CMK (cell line): ENCODE measurements around the gene MACROD2.

Experiments
- DNase-seq: peaks from one replicate; pipeline ENCODE4 v3.0.0-alpha.2; 2010; ENCODE audit warnings: low read depth

MACROD2 gene

DNA sequence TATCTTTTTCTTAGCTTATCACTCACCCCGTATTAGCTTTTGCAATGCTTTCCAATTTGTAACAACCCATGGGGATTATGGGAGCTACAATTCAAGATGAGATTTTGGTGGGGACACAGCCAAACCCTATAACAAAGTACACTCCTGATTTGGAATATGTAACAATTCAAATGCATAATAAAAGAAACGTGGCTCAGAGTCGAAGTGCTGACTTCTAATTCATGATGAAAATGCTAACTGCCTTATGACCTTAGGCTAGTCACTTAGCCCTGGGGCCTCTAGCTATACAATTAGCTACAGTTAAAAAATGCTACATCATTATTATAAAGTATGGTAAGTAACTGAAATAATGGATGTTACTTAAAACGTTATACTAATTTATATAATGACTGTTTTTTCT, 1297.1 kb downstream of the MACROD2 start:
- DNase-seq, result no peak

DNA sequence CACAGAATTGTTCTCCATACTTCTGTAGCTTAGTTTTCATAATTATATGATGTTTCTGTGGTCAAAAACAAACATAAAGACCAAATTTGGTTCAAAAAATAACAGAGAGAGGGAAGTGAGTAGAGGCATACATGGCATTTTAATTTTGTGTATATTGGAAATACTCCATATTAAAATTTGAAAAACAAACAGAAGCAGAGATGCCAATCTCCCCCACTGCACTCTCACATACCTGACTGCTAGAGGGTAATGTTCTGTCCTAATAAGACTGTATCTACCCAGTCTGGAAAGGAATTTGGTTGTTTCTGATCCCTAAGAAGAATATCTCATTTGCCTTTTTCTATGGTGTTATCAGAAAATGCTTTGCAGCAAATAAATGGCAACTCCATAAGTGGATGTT, 1301.1 kb downstream of the MACROD2 start:
- no peak for DNase-seq

DNA sequence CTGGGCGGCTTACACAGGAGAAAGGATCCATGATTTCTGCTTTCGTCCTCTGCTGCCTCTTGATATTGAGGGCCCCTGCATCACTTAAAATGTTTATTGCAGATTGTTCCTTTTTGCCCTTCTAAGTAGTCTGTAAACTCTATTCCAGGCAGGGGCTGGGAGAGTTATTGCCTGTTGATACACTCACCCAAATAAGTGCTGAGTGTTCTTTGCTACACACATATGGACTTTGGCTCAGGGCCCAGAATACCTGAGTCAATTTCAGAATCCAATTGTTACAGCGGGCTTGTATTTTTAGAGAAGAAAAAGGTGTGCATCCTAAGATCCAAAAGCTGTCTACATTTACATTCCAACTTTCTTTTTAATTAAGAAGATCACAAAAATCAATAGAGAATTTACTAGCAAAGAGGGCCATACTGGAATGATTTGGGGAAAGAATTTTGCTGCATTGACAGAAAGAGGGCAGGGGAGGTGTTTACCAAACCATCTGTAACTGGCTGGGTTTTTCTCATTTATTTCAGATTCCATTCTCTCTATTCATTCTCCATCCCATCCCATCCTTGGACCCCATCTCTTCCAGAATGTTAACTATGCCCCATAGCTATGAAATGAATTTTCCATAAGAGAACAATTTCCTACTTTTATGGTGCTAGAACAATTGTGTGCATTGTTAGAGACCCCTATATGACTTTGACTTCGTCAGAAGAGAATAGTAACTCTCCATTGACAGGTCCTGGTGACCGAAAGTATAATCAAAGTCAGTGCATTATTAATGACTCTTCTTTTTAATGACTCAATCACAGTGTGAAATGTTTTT, 1302.0 kb downstream of the MACROD2 start:
- no peak for DNase-seq

DNA sequence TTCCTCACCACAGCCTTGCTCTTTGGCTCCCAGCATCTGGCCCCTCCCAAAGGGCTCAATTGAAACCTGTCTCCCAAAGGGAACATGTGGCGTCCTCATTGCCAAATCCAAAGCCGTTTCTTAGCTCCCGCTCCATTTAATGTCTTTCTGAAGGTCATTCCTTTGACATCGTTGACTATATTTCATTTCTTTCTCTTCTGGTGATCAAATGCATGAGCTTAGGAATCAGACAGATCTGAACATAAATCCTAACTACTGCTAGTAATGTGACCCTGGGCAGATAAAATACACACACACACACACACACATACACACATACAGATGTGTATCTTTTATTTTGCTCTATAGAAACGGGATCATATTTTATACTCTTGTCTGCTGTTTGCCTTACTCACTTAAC, 1306.8 kb downstream of the MACROD2 start:
- no peak for DNase-seq

DNA sequence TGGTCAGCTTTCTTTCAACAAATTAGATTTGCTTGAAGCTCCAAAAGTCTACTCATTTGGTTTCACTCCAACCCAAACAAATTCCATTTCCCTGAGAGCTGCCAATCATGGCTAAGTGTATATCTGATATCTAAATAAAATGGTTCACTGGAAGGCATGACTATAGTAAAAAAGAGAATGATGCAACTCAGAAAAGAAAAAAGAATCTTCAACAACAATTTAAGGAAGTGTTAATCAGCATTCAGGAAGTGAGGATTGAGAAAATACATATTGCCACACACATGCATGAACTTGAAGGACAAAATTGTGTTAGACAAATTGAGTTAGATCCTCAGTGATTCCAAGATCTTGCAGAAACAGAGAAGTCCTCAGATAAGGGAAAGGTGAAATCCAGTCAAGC, 1315.0 kb downstream of the MACROD2 start:
- no peak for DNase-seq

DNA sequence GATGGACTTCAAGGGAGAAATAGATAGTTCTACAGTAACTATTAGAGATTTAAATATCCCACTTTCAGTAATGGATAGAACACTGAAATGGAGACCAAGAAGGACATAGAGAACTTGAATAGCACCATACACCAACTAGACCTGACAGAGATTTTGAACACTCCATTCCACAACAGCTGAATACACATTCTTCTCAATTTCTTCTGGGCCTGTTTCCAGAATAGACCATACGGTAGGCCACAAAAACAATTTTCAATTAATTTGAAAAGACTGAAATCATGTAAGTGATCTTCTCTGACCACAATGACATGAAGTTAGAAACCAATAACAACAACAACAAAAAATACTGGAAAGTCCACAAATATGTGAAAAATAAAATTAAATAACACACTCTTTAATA, 1321.2 kb downstream of the MACROD2 start:
- no peak for DNase-seq

DNA sequence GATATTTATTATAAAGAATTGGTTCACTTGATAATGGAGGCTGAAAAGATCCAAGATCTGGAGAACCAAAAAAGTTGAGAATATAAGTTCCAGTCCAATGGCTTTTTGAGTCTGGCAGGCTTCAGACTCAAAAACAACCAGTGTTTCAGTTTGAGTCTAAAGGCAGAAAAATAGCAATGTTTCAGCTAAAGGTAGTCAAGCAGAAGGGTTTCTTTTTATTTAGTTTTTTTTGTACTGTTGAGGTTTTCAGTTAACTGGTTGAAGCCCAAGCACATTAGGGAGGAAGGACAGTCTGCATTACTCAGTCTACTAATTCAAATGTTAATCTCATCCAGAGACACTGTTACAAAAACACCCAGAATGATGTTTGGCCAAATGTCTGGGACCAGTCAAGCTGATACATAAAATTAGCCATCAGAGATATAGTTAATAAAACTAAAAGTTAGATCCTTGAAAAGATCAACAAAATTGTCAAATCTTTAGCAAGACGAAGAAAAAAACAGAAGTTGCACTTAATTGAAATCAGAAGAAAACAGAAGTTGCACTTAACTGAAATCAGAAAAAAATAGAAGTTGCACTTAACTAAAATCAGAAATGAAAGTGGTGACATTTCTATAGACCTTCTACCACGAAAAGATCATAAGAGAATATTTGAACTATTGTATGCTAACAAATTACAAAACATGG, 1322.4 kb downstream of the MACROD2 start:
- DNase-seq, result no peak

DNA sequence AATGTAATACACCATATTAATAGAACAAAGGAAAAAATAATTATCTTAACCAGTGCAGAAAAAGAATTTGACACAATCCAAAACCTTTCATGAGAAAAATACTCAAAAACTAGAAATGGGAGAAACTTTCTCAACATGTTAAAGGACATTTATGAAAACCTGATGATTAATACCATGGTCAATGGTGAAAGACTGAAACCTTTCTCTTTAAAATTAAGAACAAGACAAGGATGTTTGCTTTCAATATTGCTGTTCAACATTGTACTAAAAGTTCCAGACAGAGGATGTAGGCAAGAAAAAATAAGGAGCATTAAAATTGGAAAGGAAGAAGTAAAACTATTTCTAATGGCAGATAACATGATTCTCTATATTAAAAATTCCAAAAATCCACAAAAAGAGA, 1323.4 kb downstream of the MACROD2 start:
- DNase-seq, result no peak

DNA sequence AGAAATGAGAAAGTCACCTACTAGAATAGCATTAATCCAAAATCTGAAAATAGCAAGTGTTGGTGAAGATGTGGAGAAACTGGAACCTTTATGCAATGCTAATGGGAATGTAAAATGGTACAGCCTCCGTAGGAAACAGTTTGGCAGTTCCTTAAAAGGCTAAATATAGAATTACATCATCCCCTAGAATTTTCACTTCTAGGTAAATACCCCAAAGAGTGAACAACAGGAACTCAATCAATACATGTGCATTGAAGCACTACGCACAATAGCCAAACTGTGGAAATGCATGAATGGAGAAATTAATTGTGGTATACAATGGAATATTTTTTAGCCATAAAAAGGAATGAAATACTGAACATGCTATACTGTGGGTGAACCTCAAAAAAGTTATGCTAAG, 1324.1 kb downstream of the MACROD2 start:
- DNase-seq, result no peak

DNA sequence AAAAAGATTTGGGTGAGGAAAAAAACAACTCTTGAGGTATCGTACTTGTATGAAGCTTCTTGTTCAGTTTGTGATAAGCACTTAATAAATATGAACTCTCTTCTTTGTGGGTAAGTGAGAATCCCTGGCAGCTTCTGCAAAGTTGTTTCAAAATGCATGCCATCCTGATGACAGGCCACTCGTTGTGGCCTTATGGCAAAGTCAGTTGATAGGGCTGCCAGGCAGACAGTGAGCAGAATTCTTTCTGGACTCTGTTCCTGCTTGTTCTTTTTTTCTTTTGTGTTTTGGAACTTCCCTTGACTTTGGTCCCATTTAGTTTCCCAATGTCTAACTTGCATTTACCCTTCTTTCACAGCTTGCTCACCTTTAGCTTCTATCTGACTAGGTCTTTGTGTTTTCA, 1325.6 kb downstream of the MACROD2 start:
- DNase-seq, result no peak

DNA sequence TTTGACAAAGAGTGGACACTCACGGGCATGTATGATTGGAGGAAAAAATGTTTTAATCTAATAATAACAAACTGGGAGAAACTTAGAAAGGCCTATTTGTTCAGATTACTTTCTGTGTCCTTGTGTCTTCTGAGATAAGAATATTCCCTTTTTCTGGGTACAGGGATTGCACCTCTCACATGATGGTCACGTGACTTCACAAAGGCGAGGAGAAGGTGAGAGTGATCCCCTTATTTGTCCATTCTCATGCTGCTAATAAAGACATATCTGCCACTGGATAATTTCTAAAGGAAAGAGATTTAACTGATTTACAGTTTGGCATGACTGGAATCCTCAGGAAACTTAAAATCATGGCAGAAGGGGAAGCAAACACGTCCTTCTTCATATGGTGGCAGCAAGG, 1331.8 kb downstream of the MACROD2 start:
- DNase-seq, result no peak

DNA sequence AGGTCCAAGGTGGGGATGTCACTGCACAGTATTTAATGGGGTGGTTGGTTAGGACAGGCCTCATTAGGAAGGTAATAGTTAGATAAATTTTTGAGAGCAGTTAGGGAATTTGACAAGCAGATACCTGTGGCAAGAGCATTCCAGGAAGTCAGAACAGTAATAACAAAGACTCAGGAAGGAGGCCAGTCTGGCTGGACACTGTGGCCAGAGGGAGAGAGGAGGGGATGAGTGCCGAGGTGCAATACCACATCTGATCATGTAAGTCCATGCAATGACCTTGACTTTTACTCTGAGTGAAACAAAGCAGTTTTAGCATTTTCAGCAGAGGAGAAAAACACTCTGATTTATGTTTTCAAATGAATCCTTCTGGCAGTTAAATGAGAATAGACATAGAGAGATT, 1332.8 kb downstream of the MACROD2 start:
- DNase-seq, result no peak

DNA sequence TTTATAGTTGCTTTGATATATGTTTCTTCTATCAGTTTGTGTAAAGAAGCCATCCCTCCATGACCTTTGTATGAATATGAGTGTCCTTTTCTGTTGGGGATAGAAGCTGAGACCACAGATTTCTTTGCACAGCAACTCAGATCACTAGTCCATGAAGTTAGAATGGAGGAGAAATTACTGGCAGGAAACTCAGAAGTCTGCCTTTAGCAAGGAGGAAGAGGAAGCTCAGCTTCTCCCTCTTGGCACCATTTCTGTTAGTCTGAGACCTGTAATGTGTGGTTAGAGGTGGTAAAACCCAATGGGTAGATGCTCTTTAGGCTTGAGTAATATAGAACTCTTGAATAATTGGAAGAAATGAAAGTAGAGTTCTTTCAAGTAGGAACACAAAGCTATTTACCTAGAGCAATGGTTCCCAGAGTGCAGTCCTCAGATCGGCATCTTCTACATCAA, 1337.4 kb downstream of the MACROD2 start:
- no peak for DNase-seq

DNA sequence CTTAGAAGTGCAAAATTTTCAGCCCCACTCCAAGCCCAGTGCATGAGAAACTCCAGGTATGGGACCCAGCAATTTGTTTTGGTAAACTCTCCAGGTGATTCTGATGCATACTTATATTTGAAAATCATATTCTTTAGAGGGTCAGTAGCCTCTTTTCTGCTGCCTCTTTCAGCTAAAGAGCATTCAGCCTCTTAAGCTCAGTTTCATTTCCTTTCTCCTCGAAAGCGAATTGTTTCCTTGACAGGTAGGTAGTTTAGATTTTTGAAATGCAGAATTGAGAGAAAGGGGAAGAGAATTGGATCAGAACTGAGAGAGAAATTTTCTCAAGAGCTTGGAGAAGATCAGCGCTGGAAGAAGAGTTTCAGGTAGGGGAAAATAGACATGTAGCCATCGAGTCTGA, 1337.9 kb downstream of the MACROD2 start:
- no peak for DNase-seq

DNA sequence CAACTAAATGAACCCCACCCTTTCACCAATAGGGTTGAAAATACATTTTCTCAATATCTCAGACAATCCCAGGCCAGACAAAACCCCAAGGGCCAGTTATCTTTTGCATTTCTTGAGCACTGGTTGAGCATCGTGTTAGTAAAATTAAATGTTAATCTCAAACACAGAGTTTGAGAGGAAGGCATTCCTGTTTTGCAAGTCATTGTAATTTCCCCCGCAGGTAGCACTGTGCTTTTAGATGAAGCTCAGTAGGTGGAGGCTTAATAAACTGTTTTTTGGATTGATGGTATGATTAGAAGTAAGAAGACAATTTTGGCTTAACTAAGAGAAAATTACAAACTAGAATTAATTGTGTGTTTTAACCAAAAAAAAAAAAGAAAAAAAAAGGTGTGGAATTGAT, 1340.7 kb downstream of the MACROD2 start:
- no peak for DNase-seq

DNA sequence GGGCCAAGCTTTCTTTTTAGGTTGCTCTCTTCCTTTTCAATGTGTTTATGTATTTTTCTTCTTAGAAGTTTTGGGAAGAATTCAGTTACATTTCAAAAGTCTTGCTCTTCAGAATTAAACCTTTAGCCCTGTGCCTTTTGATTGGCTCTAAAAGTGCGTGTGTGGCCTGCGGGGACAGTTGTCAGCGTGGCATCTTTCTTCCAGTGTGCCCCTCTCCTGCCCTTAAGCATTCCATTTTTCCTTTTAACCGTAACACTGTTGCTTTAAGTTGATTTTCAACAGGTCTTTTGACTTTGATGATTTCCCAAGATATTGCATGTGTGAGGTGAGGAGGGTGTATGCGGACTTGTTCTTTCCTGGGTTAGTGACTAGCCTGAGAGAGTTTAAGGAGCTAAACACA, 1341.2 kb downstream of the MACROD2 start:
- DNase-seq, result no peak

DNA sequence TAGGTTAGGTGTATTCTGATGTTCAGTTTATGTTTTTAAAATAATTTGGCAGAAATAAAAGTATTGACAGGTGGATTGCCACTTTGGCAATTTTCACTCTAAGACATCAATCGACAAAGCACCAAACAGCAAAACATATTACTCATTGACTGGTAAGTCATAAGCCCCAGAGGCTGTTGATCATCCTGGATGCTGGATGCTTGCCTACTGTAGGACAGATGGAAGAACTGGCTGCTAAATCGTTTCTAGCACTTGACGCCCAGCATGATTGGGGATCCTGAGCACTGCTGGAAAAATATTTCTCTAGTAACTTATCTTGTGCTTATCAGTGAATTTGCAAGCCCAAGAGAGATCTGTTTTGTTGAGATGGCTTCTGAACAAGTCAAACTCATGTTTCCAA, 1343.9 kb downstream of the MACROD2 start:
- no peak for DNase-seq

DNA sequence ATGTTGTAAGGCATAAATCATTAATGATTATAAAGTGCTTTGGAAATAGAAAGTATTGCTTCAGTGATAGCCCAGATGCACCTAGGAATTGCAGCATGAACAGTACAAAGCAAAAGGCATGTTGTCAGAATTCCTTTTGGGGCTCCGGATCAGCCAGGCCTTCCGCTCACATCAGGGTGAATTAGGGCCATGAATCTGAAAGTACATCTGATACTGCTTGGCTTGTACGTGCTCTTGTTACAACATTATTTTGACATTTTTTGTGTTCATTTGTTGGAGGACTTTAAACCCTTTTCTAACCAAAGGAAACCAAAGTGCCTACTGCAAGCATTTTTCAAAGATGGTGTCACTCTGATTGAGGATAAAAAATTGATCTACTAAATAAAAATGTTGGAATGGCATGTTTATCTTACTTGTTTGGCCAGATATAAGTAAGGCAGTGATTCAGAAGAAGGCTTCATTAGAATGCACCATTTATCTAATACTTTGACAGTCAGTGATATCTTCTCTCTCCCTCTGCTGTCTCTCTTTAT, 1347.7 kb downstream of the MACROD2 start:
- DNase-seq, result no peak

DNA sequence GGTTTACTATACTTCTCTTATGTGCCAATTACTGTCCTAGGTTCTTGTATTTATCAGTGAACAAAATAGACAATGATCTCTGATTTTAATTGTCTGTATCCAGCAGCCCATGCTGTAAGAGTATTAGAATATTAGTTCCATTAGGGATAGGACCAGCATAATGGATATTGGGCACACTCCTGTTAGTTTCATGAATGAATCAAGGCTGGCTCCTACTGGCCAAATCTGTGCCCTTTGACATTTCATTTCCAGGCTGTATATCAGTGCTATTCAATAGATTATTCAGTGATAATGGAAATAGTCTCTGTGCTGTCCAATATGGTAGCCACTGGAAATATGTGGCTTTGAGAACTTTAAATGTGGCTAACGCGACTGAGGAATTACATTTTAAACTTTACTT, 1350.0 kb downstream of the MACROD2 start:
- no peak for DNase-seq

DNA sequence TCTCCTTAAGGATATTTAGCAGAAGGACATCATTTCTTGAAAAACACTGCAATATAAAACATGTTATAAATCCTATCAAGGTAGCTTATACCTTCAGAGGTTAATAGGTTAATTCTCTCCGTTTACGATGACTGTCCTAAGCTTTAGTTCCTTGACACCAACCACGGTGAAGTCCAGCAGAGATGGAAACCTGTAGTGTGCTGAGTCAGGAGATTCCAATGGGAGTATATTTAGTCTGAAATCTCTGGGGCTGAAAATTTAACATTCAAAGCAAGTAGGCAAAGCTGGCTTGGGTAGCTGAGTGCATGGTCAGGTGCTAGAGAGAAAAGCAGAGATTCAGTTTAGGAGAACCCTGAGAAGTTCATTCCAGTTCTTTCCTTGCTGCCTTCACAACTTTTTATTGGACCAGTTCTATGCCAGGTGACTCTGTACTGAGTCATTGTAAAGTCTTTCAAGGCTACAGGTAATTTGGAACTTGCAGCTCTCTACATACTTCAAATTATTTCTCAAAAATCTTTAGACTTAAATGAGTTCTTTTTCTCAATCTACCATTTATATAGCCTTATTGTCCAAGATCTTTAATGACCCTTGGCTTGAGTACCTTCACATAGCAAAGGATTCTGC, 1351.5 kb downstream of the MACROD2 start:
- no peak for DNase-seq

DNA sequence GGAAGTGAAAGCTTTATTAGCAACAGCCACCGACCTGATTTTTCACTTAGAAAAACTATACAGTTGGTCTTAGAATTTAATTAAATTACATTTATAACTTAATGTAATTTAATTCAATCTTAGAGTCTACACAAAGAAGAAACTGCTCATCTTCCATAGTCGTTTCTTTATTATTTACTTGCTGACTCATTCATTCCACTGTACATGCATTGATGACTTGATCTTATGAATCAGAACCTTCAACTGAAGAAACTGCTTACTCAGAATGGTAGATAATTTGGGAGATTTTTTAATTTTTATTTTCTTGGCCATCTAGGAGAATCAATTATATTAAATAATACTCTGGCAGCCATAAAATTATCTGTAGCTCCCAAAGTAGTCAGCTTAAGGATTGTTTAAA, 1363.7 kb downstream of the MACROD2 start:
- DNase-seq, result no peak

DNA sequence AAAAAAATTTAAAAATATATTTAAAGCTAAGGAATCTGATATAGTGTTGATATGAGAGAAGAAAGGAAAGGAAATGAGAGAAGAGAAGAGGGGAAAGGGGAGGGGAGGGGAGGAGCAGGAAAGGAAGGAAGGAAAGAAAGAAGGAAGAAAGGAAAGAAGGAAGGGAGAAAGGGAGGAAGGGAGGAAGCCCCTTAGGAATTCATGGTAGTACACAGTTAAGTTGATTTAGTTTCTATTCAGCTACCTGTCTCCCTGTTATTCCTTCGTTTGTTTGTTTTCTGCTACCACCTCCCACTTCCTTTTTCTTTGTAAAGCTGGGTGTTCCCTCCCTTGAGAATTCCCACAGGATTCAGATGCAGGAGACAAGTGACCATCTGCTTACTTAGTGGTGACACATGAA, 1367.5 kb downstream of the MACROD2 start:
- DNase-seq, result no peak

DNA sequence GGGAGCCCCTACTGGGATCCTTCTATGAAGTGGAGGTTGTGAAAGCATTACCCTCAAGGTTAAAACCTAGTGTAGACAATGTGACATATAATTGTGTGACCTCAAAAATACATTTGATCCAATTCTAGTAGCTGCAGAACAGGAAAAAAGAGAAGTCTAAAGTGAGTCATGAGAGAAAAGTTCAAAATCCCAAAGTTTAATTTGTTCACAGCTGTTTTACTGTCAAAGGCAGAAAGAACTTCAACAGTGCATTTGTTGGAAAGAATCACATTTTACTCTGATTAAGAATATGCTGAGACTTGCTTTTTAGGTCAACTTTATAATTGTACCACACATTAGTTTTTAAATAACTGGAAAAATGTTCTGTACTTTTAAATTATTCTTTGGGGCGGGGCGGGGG, 1369.5 kb downstream of the MACROD2 start:
- DNase-seq, result no peak
